Activated T-cell treated with anti-CD3 and anti-CD28 coated beads for 24 hours (primary cell): Measurements from ENCODE around the gene PPP2CA.
"Not testable (repeated sequence)": the region's sequence is repeated elsewhere in the genome, so short reads cannot be mapped to it uniquely, and the experiment has no call there.

ENCODE experiments used
- DNase-seq: peaks from one replicate; pipeline ENCODE4 v3.0.0-alpha.2; 2020; ENCODE audit warnings: low read depth

PPP2CA gene

DNA sequence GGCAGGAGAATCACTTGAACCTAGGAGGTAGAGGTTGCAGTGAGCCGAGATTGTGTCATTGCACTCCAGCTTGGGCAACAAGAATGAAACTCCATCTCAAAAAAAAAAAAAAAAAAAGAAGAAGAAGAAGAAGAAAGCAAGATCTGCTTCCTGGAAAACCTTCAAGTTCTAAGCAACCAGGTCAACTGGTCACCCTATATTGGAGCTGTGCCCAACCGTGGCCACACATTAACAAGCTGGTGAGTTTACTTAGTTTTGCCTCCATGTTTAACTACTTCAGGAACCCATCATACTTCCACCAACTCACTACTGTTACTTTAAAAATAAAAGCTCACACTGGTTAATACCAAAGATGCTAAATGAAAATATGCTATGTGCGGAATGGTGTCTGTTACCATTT, 36.8 kb downstream of the PPP2CA start:
- DNase-seq: no peak

DNA sequence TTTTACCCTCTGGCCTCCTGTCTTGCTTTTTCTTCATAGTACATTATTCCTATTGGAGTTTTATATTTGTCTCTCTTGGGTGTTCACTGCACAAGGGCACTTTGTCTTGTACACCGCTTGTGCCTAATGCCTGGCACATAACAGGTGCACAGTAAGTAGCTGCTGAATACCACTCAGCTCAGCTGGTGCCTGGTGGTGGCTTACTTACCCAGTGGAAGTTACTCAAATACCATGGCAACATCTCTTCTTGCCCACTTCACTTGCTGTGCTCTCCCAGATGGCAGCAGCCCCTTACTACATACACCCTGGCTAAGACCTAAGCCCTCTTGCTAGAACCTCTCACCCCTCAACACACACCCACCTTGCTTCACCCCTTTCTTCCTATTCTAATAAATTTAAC, 37.8 kb downstream of the PPP2CA start:
- no peak for DNase-seq

DNA sequence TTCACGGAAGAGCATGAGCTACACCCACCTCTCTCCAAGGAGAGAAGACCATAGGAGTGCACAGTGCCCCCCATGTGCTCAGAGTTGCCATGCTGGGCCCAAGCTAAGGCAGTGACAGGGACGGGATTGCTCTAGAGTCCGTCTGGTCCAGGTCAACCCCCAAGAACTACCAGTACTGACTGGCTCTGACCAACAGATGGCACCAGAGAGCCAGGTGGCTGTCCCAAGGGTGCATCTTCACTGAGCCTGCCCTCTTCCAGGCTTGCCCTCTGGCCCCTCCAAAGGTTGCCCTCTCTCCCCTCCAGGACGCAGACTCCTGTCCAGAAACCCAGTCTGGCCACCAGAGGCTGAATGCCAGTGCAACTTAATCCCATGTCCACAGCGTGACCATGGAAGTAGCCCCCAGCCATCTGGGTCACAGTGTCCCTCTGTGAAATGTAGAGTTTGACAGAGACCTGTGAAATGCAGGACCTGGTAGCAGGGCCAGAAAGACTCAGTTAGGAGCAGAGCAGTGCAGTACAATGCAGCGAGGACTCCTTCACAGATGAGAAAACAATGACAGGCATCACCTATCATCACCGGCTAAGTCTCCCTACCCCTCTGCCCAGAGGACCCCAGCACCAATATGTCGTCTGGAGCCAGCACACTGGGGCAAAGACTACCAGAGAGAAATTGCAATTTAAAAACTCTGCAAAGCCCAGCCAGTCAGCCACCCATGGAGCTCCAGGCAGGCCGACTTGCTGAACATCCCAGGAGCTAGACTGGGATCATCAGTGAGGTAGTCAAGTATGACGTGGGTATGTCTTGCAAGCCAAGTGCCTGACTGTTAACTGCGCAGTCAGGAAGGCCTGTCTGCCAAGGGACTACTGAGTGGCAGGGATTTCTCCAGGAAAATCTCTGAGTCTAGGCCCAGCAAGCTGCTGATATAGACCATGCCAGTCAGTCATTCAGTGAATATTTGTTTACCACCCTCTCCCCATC, 41.4 kb downstream of the PPP2CA start:
- peak; percentile 66 for DNase-seq

DNA sequence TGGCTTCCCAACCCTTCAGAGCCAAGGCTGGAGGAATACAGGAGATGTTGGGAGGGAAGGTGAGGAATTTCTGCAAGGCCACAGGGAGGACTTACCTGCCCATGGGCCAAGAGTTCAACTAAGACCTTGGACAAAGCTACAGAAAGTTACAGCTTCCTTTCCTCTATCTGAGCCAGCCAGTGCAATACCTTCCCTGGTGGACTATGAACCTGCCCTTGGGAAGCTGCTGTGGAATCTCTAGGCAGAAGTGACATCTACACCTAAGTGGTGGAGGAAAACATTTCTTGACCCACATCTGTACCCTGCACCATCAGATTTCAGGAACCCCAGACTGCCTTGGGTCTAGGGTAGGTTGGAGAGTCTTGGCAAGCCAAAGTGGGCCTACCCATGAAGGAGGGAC, 42.4 kb downstream of the PPP2CA start:
- no peak for DNase-seq

DNA sequence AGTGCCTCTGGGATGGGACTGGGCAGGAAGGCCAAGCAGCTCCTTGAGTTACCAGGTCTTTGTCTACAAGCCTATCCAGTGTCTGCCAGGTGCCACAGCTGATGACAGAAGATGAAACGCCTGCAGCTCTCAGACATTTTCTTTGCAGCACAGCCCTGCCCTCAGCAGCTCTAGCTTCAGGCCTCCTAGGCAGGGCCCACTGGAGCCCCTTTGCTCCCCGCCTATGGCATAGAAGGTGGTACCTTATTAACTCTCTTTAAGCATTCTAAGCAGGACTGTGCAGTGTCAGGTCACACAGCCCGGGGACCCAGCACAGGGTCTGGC, 47.8 kb downstream of the PPP2CA start:
- DNase-seq: no peak

DNA sequence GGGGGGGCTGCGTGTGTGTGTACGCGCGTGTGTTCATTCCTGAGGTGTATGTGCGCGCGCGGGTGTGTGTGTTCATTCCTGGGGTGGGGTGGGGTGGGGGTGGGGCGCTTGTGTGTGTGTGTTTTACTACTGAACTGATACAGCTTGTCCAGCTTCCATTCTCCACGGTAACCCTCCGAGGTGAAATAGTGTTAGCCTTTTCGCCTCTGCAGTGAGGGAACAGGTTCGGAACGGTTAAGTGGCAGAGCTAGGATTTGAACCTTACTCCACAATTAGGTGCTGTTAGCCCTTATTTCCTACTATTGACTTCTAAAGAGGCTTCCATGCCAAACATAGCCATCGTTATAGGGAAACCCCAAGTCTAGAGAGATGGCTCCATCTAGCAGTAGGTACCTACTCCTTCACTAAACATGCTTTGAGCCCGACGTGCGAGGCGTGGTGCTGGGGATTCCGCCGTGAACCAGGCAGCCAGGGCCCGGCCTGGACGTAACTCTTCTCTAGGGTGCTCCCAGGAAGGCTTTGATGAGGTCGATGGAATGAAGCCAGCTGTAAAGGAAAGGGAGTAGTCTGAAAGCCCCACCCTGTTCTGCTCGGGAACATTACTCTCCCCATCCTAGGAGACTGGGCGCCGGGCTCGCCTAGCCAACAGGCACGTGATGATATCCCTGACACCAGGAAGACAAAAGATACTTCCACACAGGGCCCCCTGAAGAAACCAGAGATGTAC, 48.3 kb downstream of the PPP2CA start:
- no peak for DNase-seq

DNA sequence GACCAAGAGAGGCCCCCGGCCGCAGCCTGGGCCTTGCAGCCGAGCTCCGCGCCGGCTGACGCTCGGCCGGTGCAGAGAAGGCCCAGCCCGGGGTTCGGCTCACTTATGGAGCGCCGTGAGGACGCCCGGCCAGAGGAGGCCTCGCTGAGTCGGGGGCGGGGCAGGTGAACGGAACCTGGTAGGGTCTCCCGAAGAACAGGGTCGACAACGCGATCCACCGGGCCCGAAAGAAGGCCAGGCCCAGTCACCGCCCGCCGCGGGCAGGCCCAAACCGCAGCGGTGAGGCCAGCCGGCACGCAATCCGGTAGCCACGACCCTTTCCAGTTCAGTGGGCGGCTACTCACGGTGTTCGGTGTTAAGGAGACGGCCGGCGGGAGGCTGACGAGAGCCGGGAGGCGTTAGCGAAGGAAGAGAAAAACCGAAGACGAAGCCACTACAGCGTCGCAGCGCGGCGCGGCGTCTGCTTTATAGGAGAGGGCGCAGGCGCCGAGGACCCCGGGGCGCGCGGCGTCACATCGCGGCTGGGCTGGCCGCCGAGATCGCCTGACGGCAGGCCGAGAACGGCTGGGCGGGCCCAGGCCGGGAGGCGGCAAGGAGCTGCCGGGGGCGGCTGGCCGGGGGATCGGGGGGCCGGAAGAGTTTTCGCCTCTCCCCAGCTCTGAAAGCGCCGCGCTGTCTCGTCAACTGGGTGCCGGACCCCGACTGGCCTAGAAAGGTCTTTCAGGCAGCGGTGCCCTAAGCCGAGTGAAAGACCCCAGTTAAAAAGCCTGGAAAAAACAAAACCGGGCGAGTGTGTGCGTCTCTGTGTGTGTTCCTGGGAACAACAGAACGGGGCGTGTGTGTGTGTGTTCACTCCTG, 49.1 kb downstream of the PPP2CA start, which contains the start of gene SKP1:
Gene SKP1, minus strand, starts transcription at position 440 of the 858 bp plus-strand sequence. CDS start 2,928 bp downstream, outside the sequence.
- peak; percentile 78 for DNase-seq

DNA sequence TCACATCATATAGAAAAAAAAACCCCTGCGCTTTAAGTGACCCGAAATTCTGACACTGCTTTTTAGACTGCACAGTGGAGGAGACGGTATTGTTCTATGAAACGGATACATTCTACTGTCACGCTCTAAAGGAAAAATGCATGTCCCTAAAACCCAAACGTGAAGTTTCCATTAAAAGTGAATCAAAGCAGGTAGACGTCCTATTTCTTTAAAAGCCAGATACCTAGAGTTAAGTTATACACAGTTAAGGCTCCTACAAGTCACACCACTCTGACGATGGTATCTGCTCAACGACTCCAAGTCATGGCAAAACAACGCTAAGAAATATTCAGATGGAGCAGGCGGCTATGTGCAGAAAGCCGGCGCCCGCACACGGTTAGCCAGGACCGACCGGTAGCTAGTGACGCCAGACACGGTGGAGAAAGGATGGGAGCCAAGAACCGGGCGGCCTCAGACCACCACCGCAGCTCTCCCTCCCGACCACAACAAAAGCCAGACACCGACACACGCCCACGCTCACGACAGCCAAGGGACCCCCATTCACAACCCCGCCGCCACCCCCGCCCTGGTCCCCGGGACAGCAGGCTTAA, 49.9 kb downstream of the PPP2CA start:
- DNase-seq: no peak

DNA sequence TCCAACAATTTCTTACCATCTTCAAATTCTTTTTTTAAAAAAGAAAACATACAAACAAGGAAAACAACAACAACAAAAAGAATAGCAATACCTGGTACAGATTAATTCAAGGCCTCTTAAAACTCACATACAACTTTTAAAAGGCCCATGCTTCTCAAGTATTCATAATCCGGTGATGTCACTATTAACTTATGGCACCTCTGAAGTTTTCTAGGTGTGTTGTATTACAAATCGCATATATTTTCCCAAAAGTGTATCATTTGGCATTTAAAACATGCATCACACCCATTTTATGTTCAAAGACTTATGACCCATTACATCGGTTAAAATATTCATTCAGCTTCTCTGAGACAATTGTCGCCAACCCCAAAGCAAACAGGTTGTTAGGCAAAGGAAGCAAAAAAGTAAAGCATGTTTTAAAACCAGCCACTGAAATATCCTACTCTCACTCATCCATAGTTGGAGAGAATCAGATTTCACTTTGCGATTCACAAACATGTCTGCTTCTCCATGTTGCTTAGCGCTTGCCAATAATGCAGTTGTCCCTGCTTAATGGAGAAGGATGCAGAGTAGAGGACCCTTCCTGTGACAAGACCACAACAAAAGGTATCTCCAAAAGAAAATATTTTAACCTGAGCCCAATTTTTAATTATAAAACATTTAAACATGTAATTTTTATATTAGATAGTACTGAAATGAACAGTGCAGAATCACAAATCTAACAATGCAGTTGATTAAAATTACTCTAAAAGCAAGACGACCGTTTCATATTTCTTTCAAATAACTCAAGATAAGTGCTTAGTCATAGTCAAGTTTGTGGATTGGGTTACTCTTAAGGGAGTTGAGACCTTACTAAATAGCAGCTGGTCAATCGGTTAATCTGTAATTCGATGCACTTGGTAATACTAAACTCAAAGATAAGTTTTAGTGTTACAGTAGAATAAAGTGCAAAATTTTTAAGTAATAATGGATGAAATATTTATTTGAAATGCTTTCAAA, 50.7 kb downstream of the PPP2CA start:
- DNase-seq: no peak

DNA sequence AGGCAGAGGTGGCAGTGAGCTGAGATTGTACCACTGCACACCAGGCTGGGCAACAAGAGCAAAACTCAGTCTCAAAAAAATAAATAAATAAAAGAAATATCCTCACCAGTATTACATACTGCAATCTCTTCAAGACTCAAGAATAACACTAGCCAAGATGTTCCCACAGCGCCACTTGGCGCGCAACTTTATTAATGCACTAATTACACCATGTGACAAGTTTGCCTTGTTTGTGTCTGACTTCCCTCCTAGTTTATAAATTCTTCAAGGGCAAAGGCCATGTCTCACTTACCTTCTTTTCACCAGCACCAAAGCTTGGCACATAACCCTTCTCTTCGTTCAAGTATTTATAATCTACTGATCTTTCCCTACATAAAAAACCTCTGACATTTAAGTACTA, 53.9 kb downstream of the PPP2CA start:
- no peak for DNase-seq

DNA sequence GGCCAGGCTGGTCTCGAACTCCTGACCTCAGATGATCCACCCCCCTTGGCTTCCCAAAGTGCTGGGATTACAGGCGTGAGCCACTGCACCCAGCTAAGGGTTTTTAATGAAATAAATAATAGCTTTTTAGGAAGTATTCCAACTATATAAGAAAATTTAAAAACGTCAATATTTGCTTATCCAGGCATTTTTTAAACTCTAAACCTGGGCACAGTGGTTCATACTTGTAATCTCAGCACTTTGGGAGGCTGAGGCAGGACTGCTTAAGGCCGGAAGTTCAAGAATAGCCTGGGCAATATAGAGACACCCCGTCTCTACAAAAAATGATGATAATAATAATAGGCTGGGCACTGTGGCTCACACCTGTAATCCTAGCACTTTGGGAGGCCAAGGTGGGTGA, 63.3 kb downstream of the PPP2CA start:
- no peak for DNase-seq

DNA sequence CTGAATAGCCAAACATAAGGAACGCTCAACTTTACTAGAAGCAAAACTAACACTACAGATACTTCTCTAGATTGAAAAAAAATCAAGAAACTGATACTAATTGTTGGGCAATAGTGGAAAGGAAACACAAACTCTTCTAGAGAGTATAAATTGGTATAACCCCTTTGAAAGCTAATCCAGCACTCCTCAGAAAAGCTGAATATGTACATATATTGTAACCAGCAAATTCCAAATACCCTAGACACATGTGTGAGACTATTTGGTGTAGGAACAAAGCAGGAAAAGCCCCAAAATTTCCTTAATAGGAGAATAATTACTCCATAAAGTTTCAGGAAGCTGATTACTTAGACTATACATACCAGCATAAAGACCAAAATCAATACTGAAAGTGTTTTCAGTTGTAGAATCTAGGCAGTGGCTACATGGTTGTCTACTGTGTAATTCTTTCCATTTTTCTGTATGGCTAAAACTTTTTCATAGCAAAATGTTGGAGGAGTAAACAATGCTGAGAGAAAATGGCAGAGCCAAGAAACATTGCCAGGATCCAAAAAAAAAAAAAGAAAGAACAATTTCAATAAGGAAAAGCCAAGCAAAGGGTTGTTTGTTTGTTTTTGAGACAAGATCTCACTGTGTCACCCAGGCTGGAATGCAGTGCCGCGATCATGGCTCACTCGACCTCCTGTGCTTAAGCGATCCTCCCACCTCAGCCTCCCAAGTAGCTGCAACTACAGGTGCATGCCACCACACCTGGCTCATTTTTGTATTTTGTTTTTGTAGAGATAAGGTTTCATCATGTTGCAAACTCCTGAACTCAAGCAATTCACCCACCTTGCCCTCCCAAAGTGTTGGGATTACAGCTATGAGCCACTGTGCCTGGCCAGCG, 64.1 kb downstream of the PPP2CA start:
- DNase-seq: no peak

DNA sequence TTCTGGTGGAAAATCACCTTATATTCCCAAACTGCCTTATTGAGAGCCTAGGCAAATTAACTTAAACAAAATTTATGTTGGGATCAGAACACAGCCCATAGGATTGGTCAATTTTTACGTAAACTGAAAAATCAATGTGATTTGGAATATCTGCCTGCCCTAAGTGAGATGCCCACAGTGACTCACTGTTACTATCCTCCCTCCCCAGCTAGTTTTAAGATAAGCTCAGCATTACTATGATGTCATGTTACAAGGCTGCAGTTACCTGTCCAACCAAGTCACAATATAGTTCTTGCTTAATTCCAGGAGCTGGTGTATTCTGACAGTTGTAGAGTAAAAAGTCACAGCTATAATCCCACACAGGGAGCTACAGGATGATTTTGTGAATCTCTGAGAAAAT, 72.2 kb downstream of the PPP2CA start:
- DNase-seq: no peak

DNA sequence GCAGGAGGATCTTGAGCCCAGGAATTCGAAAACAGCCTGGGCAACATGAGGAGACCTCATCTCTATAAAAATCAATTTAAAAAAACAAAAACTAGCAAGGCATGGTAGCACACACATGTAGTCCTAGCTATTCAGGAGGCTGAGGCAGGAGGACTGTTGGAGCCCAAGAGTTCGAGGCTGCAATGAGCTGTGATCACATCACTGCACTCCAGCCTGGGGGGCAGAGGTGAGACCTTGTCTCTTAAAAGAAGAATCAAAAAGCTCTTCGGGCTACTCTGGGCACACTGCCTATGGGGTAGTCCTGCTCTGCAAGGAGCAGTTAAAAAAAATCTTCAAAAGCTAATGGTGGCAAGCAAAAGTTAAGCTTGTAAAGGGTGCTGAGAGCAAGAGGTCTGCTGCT, 72.6 kb downstream of the PPP2CA start:
- no peak for DNase-seq

DNA sequence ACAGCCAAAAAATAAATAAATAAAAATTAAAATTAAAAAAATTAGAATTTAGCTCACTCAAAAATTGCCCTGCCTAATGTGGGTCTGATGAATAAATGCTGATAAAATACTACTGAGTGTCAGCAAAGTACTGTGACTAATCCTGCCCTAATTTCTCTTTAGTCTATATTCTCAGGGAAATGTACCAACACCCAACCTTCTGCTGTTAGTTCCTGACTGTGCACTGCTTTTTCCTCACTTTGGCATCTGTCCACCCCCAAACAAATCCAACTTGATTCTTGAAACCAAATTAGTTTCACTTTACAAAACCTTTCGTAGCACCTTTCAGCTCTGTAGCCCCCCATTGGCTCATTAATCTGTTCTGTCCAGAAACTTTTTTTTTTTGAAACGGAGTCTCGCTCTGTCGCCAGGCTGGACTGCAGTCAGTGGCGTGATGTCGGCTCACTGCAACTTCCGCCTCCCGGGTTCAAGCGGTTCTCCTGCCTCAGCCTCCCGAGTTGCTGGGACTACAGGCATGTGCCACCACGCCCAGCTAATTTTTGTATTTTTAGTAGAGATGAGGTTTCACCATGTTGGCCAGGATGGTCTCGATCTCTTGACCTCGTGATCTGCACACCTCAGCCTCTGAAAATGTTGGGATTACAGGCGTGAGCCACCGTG, 73.6 kb downstream of the PPP2CA start:
- DNase-seq: not testable (repeated sequence)

DNA sequence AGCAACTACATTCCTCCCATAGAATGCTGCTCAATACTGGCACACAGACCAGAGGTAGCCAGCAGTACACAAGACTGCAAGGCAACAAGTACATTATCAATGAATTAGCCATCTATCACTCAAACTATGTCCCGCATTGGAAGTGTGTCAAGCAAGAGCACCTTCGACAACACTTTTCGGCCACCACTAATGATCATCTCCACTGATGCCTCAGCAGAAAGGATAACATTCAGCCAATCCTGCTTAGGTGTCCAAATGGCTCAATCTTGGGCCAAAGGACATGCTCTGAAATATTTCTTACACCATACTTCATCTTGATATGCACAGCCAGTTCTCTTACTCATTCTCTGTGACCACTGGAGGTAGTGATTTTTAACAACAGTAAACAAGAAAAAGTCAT, 74.2 kb downstream of the PPP2CA start:
- DNase-seq: no peak

DNA sequence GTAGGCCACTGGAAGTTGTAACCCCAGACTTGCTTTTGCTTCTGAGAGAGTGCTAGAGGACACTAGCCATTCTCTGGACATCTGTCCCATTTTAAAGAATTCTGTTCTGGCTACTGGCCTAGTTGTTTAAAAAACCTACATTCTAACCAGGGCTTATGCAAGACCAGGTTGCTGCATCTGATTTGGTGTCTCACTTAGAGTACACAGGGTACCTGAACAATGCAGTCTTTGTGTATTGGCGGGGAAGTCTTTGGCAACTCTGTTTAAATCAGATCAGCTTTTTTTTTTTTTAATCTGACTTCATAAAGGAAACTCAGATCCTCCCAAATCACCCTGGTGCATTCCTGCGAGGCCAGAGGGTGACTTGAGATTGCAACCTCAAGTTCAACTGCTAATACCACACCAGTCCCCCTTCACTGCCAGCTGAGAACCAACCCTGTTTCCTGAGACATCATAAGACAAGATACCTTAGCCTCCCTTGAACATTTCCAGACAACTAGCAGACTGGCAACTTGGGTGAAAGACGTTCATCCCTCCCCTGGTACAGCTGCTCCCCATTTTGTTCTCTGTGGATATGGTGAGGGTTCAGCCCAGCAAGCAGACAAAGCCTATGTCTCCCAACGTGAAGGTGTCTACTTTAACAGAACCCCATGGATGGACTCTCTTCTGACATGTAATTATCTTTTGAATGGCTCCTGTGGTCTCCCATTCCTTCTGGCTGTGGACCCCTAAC, 76.1 kb downstream of the PPP2CA start:
- DNase-seq: no peak

DNA sequence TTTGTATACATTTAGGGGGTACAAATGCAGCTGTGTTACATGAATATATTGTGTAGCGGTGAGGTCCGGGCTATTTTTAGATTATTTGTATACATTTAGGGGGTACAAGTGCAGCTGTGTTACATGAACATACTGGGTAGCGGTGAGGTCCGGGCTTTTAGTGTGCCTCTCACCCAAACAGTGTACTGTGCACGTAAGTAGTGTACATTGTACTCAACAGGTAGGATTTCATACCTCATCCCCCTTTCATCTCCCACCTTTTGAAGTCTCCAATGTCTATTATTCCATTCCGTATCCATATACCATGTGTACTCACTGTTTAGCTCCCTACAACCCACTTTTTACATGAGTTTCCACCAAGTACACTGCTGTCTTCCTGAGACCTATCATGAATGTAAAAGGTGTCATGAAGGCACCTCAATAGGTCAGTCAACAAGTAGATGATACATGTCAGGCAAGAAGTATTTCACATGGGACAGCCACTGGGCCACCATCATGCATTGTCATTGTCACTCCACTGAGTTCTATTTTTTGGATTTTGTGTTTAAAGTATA, 76.8 kb downstream of the PPP2CA start:
- no peak for DNase-seq
